ENCODE data around the gene ZNF787.

Gene ZNF787

DNA sequence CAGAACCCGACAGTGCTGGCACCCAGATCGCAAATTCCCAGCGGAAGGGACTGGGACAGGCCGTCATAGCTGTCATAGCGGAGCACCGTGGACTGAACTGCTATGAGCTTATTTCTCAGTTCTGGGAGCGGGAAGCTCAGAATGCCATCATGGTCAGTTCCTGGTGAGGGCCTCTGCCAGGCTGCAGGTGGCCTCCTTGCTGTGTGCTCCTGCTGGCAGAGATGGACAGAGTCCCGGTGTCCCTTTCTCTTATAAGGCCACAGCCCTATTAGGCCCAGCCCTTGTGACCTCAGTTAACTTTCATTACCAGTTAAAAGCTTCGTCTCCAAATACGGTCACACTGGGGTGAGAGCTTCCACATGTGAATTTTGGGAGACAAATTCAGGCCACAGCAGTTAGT, 24.6 kb upstream of the ZNF787 start:
- DNase-seq (ENCODE audit: low spot score), result no peak
- in situ Hi-C loops (cut with MboI; ENCODE audit: low sequenced_read_pairs, unreplicated experiment), result no loop called here

DNA sequence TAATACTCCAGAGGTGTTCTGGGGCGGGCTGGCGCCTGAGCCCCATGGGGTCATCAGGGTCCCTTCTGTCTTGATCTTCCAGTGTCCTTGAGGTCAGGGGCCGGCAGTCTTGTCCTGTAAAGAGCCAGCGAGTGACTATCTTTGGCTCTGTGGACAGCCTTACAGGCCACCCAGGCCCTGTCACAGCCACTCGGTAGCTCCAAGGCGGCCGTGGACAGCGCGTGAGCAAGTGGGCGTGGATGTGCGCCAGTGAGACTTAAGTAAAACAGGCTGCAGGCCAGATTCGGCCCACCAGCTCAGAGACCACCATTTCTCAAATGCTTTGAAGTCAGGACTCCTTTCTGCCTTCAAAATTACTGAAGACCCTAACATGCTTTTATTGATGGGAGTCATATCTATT, 23.7 kb upstream of the ZNF787 start:
- in situ Hi-C loops (cut with MboI; ENCODE audit: low sequenced_read_pairs, unreplicated experiment), result no loop called here
- TF ChIP-seq, protein P1, sequence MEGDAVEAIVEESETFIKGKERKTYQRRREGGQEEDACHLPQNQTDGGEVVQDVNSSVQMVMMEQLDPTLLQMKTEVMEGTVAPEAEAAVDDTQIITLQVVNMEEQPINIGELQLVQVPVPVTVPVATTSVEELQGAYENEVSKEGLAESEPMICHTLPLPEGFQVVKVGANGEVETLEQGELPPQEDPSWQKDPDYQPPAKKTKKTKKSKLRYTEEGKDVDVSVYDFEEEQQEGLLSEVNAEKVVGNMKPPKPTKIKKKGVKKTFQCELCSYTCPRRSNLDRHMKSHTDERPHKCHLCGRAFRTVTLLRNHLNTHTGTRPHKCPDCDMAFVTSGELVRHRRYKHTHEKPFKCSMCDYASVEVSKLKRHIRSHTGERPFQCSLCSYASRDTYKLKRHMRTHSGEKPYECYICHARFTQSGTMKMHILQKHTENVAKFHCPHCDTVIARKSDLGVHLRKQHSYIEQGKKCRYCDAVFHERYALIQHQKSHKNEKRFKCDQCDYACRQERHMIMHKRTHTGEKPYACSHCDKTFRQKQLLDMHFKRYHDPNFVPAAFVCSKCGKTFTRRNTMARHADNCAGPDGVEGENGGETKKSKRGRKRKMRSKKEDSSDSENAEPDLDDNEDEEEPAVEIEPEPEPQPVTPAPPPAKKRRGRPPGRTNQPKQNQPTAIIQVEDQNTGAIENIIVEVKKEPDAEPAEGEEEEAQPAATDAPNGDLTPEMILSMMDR (IDR thresholded peaks at IDR 0.05; ENCODE audit: borderline replicate concordance, control extremely low read depth, extremely low read depth, insufficient read depth, missing control alignments), result no peak
- no peak for DNase-seq (ENCODE audit: low spot score)

More for the DNA sequence above, 24.6 kb upstream of the ZNF787 start:
- TF ChIP-seq, protein P1 (IDR thresholded peaks at IDR 0.05; ENCODE audit: borderline replicate concordance, control extremely low read depth, extremely low read depth, insufficient read depth, missing control alignments), result no peak

DNA sequence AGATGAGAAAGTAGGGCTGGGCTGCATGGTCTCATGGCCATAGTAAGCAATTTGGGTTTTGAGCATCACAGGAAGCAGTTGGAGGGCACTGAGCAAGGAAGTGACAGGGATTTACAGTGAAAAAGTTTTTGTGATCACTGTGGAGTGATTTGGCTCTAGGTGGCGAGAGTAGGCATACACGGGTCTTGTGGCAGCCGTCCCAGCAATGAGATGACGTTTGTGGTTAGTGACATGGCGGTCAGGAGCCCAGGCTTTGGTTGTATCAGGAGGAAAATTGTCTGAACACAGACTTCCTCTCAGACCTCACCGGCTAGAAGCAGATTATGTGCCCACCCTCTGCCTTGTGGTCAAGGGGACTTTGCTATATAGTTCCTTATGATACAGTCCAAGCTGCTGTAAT, 23.3 kb upstream of the ZNF787 start:
- in situ Hi-C loops (cut with MboI; ENCODE audit: low sequenced_read_pairs, unreplicated experiment), result no loop called here
- no peak for DNase-seq (ENCODE audit: low spot score)
- TF ChIP-seq, protein P1 (IDR thresholded peaks at IDR 0.05; ENCODE audit: borderline replicate concordance, control extremely low read depth, extremely low read depth, insufficient read depth, missing control alignments), result no peak

DNA sequence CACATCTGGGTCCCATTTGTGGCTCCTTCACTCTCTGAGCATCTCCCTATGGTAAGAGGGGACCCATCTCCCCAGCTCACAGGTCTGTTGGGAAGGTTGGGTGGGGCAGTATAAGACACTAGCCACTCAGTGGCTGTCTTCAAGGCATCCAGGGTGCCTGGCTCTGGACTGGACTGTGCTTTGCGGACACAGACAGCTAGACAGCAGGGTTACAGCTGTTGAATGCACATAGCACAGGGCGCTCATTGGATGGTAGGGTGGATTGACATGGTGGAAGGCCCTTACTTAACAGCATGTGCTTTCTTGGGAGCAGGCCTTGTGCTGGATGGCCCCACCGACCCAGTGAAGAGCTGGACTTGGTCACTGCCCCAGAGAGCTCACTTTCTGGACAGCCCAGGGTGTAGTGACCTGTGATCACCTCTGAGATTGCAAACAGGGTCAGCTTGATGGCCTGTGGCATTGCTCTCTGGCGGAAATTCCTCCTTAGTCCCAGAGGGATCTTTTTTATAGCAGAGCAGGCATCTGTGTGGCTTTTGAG, 21.9 kb upstream of the ZNF787 start:
- TF ChIP-seq, protein P1 (IDR thresholded peaks at IDR 0.05; ENCODE audit: borderline replicate concordance, control extremely low read depth, extremely low read depth, insufficient read depth, missing control alignments), result no peak
- in situ Hi-C loops (cut with MboI; ENCODE audit: low sequenced_read_pairs, unreplicated experiment), result no loop called here
- no peak for DNase-seq (ENCODE audit: low spot score)

DNA sequence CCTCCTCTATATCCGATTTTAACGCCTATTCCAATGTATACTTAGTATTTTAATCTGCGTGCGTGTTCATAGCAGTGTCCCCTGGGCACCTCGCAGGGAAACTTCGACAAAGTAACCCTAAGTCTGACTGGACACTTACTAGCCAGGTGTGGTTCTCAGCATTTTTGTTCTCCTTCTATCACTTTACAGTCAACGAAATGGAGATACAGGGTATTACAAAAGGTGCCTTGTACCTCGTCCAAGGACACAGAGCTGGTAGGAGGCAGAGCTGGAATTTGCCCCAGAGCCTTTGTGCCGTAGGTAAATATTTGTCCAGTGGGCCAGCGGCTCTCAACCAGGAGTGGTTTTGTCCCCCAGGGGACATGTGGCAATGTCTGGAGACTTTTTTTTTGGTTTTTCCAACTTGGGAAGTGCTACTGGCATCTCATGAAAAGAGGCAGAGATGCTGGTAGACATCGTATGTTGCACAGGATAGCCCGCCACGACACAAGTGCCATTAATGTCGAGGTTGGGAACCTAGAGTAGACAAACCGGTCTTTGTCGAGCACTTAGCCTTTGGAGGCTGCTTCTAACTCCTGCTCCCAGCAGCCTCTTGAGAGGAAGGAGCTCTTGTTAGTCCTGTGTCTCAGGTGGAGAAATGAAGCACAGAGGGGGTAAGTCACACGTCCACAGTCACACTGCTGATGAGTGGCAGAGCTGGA, 21.1 kb upstream of the ZNF787 start:
- TF ChIP-seq, protein P1 (IDR thresholded peaks at IDR 0.05; ENCODE audit: borderline replicate concordance, control extremely low read depth, extremely low read depth, insufficient read depth, missing control alignments), result no peak
- no peak for DNase-seq (ENCODE audit: low spot score)
- in situ Hi-C loops (cut with MboI; ENCODE audit: low sequenced_read_pairs, unreplicated experiment), result no loop called here

DNA sequence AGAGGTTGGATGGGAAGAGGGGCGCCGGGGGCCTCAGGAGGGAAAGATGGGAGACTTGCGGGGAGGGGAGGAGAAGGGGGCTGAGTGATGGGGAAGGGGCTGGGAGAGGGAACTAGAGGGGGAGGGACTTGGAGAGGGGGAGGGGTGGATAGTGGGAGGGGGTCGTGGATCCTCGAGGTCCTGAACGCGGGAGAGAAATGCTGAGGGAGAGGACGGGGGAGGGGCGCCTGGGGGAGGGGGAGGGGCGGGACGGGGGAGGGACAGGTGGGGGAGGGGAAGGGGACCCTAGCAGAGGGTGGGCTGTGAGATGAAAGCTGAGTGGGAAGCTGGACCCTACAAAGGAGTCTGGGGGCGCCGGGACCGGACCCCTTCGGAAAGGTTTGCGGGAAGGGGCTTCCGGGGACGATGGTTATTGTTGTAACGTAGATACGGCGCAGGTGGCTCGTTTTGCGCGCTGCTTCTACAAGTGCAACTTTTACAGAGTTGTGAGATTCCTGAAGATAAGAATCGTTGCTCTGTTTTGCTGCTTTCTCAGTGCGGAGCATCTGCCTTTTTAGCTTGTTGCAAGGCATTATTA, 20.4 kb upstream of the ZNF787 start:
- peak; percentile 36 for DNase-seq (ENCODE audit: low spot score)
- TF ChIP-seq, protein P1 (IDR thresholded peaks at IDR 0.05; ENCODE audit: borderline replicate concordance, control extremely low read depth, extremely low read depth, insufficient read depth, missing control alignments), result no peak
- in situ Hi-C loops (cut with MboI; ENCODE audit: low sequenced_read_pairs, unreplicated experiment), result no loop called here
